NCI-H2196 (cell line): ENCODE results near the gene AHSA1.

Experiments
- DNase-seq: peaks from one replicate; lab custom pipeline; 2025; ENCODE audit not compliant: unreplicated experiment; lab: John Stamatoyannopoulos, UW

AHSA1 gene

GRCh38 chr14:77507762-77508161, 49.9 kb downstream of the AHSA1 start:
- no peak for DNase-seq

GRCh38 chr14:77508249-77508648, 50.4 kb downstream of the AHSA1 start:
- DNase-seq = no peak

DNA sequence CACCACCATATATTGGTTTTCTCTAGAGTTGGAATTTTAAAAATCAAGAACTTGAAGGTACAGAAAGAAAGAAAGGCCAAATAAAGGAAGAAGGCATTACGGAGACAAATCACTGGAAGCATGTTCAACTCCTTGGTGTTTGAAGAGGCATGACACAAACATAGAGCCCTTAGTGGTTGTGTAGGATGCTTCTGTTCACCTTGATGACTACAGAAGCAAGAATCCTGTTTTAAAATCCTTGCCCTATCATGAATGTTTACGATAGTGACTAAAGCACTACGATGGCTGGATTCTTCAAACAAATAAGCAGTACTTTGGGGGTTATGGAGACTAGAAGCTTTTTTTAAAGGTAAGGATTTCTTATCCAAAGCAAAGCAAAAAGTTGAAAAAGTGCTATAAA, 51.0 kb downstream of the AHSA1 start:
- no peak for DNase-seq

GRCh38 chr14:77509366-77509765, 51.5 kb downstream of the AHSA1 start:
- DNase-seq = no peak

- no peak for DNase-seq
Measured at GRCh38 chr14:77511486-77512162, 53.7 kb downstream of the AHSA1 start.

GRCh38 chr14:77516126-77516525, 58.2 kb downstream of the AHSA1 start:
- DNase-seq = no peak
